Adrenal gland (tissue), 12 donors: ENCODE data around the gene LURAP1L. TPM values are rescaled to one million over a fixed set of nuclear protein-coding genes. Genes with fewer than 3 reads are reported as not detected.

Experiments
- DNase-seq, 7 donors: peaks; one replicate each; pipeline ENCODE4 v3.0.0-alpha.2; 2019 to 2020
- H3K27ac ChIP-seq, 5 donors: fragments of 200-600 bp; sonication (generic) in 4 of 5; 1 replicate in 3 of 5; 2 replicates in 2 of 5; pipeline versions ENCODE4 v1.5.1 to v1.8.0; 2016 to 2020; ENCODE audit warnings: mild to moderate bottlenecking in 1 of 5
- H3K27me3 ChIP-seq: fragments of 200-600 bp; 2 replicates; pipeline ENCODE4 v1.8.0; 2021
- H3K36me3 ChIP-seq, 2 donors: fragments of 200-600 bp; replicated peaks in 1 of 2; 1 replicate in 1 of 2; 2 replicates in 1 of 2; pipeline versions ENCODE4 v1.5.1 to v1.8.0; 2018 to 2022
- H3K4me1 ChIP-seq, 2 donors: fragments of 200-600 bp; replicated peaks in 1 of 2; 1 replicate in 1 of 2; 2 replicates in 1 of 2; pipeline versions ENCODE4 v1.5.1 to v1.8.0; 2018 to 2021
- H3K4me3 ChIP-seq, 4 donors: fragments of 200-600 bp; sonication (generic) in 3 of 4; one replicate each; pipeline ENCODE4 v1.5.1; 2016 to 2018
- H3K9me3 ChIP-seq, 3 donors: fragments of 200-600 bp; sonication (generic) in 1 of 3; replicated peaks in 1 of 3; 1 replicate in 2 of 3; 2 replicates in 1 of 3; pipeline versions ENCODE4 v1.5.1 to v1.8.0; 2016 to 2021
- CTCF ChIP-seq, 6 experiments: fragments of 450-650 bp in 4 of 6; fragments of 200-600 bp in 2 of 6; sonication (generic) in 1 of 6; IDR thresholded peaks; 1 replicate in 5 of 6; 2 replicates in 1 of 6; pipeline versions ENCODE4 v1.5.1 to v1.8.0; 2016 to 2021; ENCODE audit warnings: antibody characterized with exemption in 6 of 6, mild to moderate bottlenecking in 2 of 6, moderate library complexity in 1 of 6
- POLR2A ChIP-seq, 2 donors: fragments of 450-650 bp; IDR thresholded peaks; one replicate each; pipeline ENCODE4 v1.6.1; 2017; ENCODE audit warnings: antibody characterized with exemption in 2 of 2, mild to moderate bottlenecking in 2 of 2, moderate library complexity in 1 of 2
- WGBS, 4 donors: extraction: QIAGEN DNeasy Blood & Tissue Kit in 2 of 4; methylation state at CpG; one replicate each; pipeline versions ENCODE4 v1.1.5 to v1.1.7; 2013 to 2017; 5-methylcytosine and 5-hydroxymethylcytosine counted together
- intact Hi-C, 2 donors: fragments of 100-400 bp; cut with DNase I; formaldehyde crosslinking; loops; one replicate each; pipeline versions ENCODE4 v1.14.1 to v1.15.0; 2022 to 2023
- polyA plus RNA-seq, 3 donors: library from polyadenylated mRNA; stranded (reverse); fragments of 200-250 nt in 2 of 3; fragments of 350-450 nt in 1 of 3; fragmentation: Illumina TruSeq in 1 of 3; extraction: RNeasy Lipid Tissue Mini Kit (QIAGEN cat#74804) in 1 of 3; gene quantifications; one replicate each; pipeline ENCODE4 v1.2.3, GENCODE V29; 2013 to 2014
- total RNA-seq, 9 donors: library from RNA; depleted of rRNA in 4 of 9; stranded (reverse); fragments of >200 nt in 4 of 9; fragments of 120-200 nt in 1 of 9; fragmentation: NEBNext Ultra II Directional in 1 of 9; extraction: Animal tissue kit (Norgen Biotek cat#: 25700) in 1 of 9; gene quantifications; one replicate each; pipeline versions ENCODE4 v1.1.0 to v1.2.4, GENCODE V29; 2013 to 2023
- donor health status: healthy with polysubstance abuse.
- donor health status: Bipolar disorder and iron deficiency.
- donor health status: DM: yes; HTN: yes; CAD: no.
- donor health status: DM: no; HTN: no; CAD: no.
- donor health status: DM: no; HTN: no; CAD: no.
- donor health status: DM: yes; HTN: yes; CAD: no.

Gene LURAP1L
- total and polyA plus RNA-seq, 12 donors: 5.3 to 29.0 (median 10.3) TPM

DNA sequence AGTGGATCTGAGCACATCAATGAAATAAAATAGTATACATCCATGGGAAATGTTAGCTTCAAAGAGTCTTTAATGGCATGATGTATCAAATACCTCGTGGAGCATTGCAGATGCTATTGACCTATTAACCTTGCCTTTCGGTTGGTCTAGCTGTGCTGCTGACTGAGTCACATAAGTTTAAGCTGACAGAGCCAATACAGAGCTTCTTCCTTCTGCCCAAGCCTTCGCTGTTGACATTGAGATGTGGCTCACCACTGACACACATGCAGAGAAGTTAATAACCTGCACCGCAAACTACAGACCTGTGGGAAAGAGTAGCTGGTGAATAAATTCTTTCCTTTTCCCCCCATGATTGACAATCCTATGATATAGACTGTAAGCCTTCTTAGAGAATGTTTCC is 78.2 kb downstream of the LURAP1L start:
- TF ChIP-seq POLR2A (IDR thresholded peaks at IDR 0.05): no peak
- no peak for TF ChIP-seq CTCF (IDR thresholded peaks at IDR 0.05)
- H3K36me3 ChIP-seq: no peaks in the 10 kb centered on the region
- WGBS, 4 donors: 61 to 78% (median 70%) methylated on average over 4 of the region's 4 CpGs
- H3K9me3 ChIP-seq: no peaks in the 10 kb centered on the region
- no peaks in the 10 kb centered on the region for H3K4me1 ChIP-seq
- H3K27me3 ChIP-seq: no peaks in the 10 kb centered on the region
- H3K27ac ChIP-seq: no peak overlapping the region
- intact Hi-C loops: no loop called here
- no peak for DNase-seq
- H3K4me3 ChIP-seq: no peak overlapping the region

DNA sequence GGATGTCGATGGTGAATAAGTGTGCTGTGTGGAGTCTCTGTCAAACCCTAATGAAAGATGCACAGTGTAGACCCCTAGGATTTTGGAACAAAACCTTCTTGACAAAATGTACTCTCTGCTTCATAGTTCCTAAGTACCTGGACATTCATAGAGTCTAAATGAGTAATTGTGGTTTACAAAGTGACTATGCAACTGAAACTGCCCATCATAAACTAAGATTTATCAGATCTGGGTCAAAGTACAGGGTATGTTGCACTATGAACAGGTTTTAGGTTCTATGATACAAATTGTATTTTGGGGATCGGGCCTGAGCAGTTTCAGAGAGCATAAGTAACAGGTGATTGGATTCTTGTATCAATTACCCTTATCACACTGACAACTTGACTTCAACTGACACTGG is 79.4 kb downstream of the LURAP1L start:
- H3K4me1 ChIP-seq: no peaks in the 10 kb centered on the region
- no peaks in the 10 kb centered on the region for H3K36me3 ChIP-seq
- intact Hi-C loops: no loop called here
- no peaks in the 10 kb centered on the region for H3K27me3 ChIP-seq
- no peak for TF ChIP-seq POLR2A (IDR thresholded peaks at IDR 0.05)
- no peak for TF ChIP-seq CTCF (IDR thresholded peaks at IDR 0.05)
- H3K4me3 ChIP-seq: no peak overlapping the region
- WGBS, 4 donors: 86 to 98% (median 94%) methylated on average over 2 of the region's 2 CpGs
- no peaks in the 10 kb centered on the region for H3K9me3 ChIP-seq
- no peak overlapping the region for H3K27ac ChIP-seq
- no peak for DNase-seq

DNA sequence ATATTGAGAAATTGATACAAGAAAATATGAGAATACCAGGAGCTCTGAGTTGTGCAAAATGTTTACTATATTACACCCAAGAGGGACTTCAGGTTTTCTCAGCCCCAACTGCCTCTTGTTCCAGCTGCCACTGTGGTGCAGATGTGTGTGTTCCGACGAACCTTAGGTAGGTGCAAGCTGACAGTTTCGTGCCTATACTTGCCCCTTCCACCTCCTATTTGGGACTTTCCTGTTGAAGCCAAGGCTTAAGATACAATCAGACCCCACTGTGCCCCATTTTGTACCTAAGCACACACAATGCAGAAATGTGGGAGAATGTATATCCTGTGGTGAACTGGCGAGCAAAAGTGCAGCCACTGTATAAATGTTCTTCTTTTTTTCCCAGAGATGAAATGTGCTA is 80.2 kb downstream of the LURAP1L start:
- Histone ChIP-seq H3K4me1 (no peaks in the 10 kb centered on the region), H3K4me3 (no peak overlapping the region), H3K27me3 (no peaks in the 10 kb centered on the region), H3K9me3 (no peaks in the 10 kb centered on the region), H3K27ac (no peak overlapping the region), H3K36me3 (no peaks in the 10 kb centered on the region)
- DNase-seq: no peak
- no peak for TF ChIP-seq POLR2A (IDR thresholded peaks at IDR 0.05)
- no peak for TF ChIP-seq CTCF (IDR thresholded peaks at IDR 0.05)
- intact Hi-C loops: no loop called here
- WGBS, 4 donors: 81 to 92% (median 86%) methylated on average over 4 of the region's 4 CpGs

DNA sequence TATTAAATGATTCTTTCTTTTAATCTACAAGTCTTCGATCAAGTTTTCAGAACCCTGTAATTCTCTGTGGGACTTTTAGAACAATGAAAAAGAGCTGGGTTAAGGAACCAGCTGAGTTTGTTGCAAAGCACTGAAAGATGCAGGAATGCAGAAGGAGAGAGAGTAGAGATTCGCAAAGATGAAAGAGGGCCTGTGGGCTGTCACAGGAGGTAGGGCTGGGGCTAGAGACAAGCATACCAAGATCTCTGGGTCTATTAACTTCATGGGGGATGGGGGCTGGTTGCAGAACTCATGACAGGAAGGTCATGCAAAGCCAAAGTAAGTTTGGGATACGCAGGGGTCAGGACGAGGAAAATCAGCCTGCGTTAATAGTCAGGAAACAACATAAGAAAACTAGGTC is 81.8 kb downstream of the LURAP1L start:
- no peak overlapping the region for H3K27ac ChIP-seq
- H3K4me3 ChIP-seq: no peak overlapping the region
- no peak for DNase-seq
- WGBS, 4 donors: 59 to 66% (median 63%) methylated on average over 5 of the region's 5 CpGs
- H3K27me3 ChIP-seq: no peaks in the 10 kb centered on the region
- H3K4me1 ChIP-seq: no peaks in the 10 kb centered on the region
- intact Hi-C loops: no loop called here
- H3K9me3 ChIP-seq: no peaks in the 10 kb centered on the region
- no peak for TF ChIP-seq POLR2A (IDR thresholded peaks at IDR 0.05)
- no peak for TF ChIP-seq CTCF (IDR thresholded peaks at IDR 0.05)
- H3K36me3 ChIP-seq: no peaks in the 10 kb centered on the region
